ENCODE results near the gene TGIF2. TPM values are rescaled to one million over a fixed set of nuclear protein-coding genes. Genes with fewer than 3 reads are reported as not detected.

TGIF2 gene
- total RNA-seq, 1 donor from 2014 or later = 29.2 TPM

DNA sequence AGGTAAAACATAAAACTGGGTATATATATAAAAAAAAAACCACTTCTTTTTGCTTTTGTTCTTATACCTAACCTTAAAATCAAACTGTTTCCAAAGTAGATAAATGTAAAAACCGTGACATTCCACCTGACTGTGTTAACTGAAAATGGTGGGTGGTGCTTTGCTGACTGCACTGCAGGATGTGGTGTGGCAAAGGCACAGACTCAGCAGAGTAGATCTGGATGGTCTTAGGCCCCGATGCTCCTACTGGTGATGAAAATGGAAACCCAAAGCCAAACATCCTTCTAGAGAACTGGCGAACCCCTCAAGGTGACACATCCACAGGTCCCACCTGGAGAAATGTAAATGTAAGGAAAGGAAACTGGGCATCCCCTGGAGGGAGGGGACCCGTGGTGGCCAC is 8.9 kb downstream of the TGIF2 start:
- no peak for DNase-seq (ENCODE audit: extremely low spot score, unreplicated experiment)
- TF ChIP-seq, protein P1, sequence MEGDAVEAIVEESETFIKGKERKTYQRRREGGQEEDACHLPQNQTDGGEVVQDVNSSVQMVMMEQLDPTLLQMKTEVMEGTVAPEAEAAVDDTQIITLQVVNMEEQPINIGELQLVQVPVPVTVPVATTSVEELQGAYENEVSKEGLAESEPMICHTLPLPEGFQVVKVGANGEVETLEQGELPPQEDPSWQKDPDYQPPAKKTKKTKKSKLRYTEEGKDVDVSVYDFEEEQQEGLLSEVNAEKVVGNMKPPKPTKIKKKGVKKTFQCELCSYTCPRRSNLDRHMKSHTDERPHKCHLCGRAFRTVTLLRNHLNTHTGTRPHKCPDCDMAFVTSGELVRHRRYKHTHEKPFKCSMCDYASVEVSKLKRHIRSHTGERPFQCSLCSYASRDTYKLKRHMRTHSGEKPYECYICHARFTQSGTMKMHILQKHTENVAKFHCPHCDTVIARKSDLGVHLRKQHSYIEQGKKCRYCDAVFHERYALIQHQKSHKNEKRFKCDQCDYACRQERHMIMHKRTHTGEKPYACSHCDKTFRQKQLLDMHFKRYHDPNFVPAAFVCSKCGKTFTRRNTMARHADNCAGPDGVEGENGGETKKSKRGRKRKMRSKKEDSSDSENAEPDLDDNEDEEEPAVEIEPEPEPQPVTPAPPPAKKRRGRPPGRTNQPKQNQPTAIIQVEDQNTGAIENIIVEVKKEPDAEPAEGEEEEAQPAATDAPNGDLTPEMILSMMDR (IDR thresholded peaks at IDR 0.05) = no peak
- Mint-ChIP-seq H3K36me3 (ENCODE audit: unreplicated experiment) (peaks cover 21% of the 10 kb centered on the region), H3K27ac (ENCODE audit: unreplicated experiment) (no peak overlapping the region), H3K9me3 (ENCODE audit: unreplicated experiment) (no peaks in the 10 kb centered on the region), H3K27me3 (ENCODE audit: unreplicated experiment) (no peaks in the 10 kb centered on the region), H3K4me1 (ENCODE audit: unreplicated experiment) (peaks cover 21% of the 10 kb centered on the region), H3K4me3 (ENCODE audit: unreplicated experiment) (no peak overlapping the region)

DNA sequence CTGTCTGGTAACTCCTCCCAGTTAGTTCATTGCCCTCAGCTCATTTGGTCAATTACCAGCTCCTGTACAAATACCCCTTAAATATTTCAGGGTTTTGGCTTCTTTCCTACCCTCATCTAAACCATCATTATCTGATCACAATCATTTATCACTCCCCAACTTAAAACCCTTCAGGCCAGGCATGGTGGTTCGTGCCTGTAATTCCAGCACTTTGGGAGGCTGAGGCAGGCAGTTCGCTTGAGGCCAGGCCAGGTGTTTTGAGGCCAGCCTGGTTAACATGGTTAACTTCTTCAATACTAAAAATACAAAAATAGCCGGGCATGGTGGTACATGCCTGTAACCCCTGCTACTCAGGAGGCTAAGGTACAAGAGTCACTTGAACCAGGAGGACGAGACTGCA is 9.4 kb downstream of the TGIF2 start:
- TF ChIP-seq, protein P1 (IDR thresholded peaks at IDR 0.05) = no peak
- H3K9me3 Mint-ChIP-seq (ENCODE audit: unreplicated experiment) = no peaks in the 10 kb centered on the region
- H3K4me1 Mint-ChIP-seq (ENCODE audit: unreplicated experiment) = peaks cover 21% of the 10 kb centered on the region
- peaks cover 25% of the 10 kb centered on the region for H3K36me3 Mint-ChIP-seq (ENCODE audit: unreplicated experiment)
- H3K4me3 Mint-ChIP-seq (ENCODE audit: unreplicated experiment) = no peak overlapping the region
- H3K27me3 Mint-ChIP-seq (ENCODE audit: unreplicated experiment) = no peaks in the 10 kb centered on the region
- H3K27ac Mint-ChIP-seq (ENCODE audit: unreplicated experiment) = no peak overlapping the region
- no peak for DNase-seq (ENCODE audit: extremely low spot score, unreplicated experiment)

DNA sequence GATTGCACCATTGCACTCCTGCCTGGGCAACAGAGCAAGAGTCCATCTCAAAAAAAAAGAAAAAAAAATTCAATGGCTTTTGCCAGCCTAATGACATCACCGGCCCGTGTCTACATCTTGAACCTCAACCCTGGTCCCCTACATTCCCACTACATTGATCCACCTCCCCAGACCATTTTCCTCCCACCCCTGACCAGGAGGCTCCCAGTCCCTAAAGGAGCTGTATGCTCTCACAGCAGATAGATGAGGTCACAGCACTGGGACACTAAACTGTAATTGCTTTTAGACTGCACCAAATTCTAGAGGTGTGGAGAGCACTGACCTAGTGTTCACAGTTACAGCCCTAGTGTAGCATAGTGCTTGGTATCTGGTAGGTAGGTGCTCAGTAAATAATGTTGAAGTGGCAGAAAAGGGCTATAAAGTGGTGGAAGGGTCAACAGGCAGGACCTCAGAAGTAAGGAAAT is 10.7 kb downstream of the TGIF2 start:
- peaks cover 21% of the 10 kb centered on the region for H3K4me1 Mint-ChIP-seq (ENCODE audit: unreplicated experiment)
- DNase-seq (ENCODE audit: extremely low spot score, unreplicated experiment) = no peak
- H3K27ac Mint-ChIP-seq (ENCODE audit: unreplicated experiment) = no peak overlapping the region
- H3K9me3 Mint-ChIP-seq (ENCODE audit: unreplicated experiment) = no peaks in the 10 kb centered on the region
- TF ChIP-seq, protein P1 (IDR thresholded peaks at IDR 0.05) = no peak
- H3K4me3 Mint-ChIP-seq (ENCODE audit: unreplicated experiment) = no peak overlapping the region
- peaks cover 25% of the 10 kb centered on the region for H3K36me3 Mint-ChIP-seq (ENCODE audit: unreplicated experiment)
- no peaks in the 10 kb centered on the region for H3K27me3 Mint-ChIP-seq (ENCODE audit: unreplicated experiment)

DNA sequence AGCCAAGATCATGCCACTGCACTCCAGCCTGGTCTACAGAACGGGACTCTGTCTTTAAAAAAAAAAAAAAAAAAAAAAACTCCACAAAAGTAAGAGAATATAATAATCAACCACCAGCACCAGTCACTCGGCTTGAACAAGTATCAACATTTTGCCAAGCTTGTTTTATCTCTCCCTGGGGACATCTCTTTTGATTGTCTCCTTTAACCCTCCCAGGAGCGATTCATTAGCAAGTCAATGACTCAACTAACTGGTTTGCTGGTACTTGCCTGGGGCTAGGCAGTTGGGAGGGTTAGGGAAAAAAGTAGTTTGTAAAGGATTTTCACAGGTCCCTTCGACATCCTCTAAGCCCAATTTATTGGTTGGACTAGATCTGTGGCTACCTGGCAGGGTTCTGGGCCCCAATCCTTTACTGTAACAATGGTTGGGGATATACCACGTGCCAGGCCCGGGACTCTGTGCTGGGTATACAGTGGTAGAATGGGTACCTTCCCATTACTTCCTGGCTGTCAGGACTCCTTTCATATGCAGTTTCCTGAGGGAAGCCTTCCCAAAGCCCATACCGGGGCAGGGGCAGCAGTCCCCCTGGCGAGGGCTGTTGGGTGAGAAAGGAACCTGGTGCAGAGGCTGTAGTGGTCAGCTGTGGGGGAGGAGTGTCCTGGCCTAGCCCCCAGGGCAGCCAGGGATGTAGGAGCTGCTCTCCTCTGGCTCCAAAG is 12.2 kb downstream of the TGIF2 start:
- no peak for DNase-seq (ENCODE audit: extremely low spot score, unreplicated experiment)
- Mint-ChIP-seq H3K9me3 (ENCODE audit: unreplicated experiment) (no peaks in the 10 kb centered on the region), H3K27me3 (ENCODE audit: unreplicated experiment) (no peaks in the 10 kb centered on the region), H3K4me1 (ENCODE audit: unreplicated experiment) (peaks cover 16% of the 10 kb centered on the region), H3K4me3 (ENCODE audit: unreplicated experiment) (no peak overlapping the region), H3K27ac (ENCODE audit: unreplicated experiment) (no peak overlapping the region), H3K36me3 (ENCODE audit: unreplicated experiment) (peaks cover 18% of the 10 kb centered on the region)
- TF ChIP-seq, protein P1 (IDR thresholded peaks at IDR 0.05) = no peak

DNA sequence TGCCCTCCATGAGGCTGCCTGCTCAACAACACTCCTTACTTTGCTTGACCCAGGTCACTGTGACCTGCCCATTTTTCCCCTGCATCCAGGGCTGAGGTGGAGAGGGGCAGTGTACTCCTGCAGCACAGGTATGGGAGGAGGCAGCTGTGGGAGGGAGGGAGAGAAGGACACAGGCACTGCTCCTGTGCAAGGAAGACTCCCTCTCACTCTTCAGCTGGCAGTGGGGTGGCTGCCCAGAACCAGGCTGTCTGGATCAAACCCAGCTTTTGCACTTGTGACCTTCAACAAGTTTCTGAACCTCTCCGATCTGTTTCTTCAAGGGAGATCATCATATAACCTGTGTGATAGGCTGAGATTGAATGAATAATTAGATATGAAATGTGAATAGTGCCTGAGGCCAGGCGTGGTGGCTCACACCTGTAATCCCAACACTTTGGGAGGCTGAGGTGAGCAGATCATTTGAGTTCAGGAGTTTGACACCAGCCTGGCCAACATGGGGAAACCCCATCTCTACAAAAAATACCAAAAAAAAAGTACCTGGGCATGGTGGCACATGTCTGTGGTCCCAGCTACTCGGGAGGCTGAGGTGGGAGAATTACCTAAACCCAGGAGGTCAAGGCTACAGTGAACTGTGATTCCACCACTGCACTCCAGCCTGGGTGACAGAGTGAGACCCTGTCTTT is 14.1 kb downstream of the TGIF2 start:
- DNase-seq (ENCODE audit: extremely low spot score, unreplicated experiment) = no peak
- peaks cover 28% of the 10 kb centered on the region for H3K4me1 Mint-ChIP-seq (ENCODE audit: unreplicated experiment)
- H3K9me3 Mint-ChIP-seq (ENCODE audit: unreplicated experiment) = no peaks in the 10 kb centered on the region
- H3K27me3 Mint-ChIP-seq (ENCODE audit: unreplicated experiment) = no peaks in the 10 kb centered on the region
- TF ChIP-seq, protein P1 (IDR thresholded peaks at IDR 0.05) = no peak
- no peak overlapping the region for H3K27ac Mint-ChIP-seq (ENCODE audit: unreplicated experiment)
- no peak overlapping the region for H3K4me3 Mint-ChIP-seq (ENCODE audit: unreplicated experiment)
- H3K36me3 Mint-ChIP-seq (ENCODE audit: unreplicated experiment) = peaks cover 14% of the 10 kb centered on the region
